ENCODE results near the gene ISLR. TPM values are rescaled to one million over a fixed set of nuclear protein-coding genes. Genes with fewer than 3 reads are reported as not detected.

Gene ISLR
- total and polyA plus RNA-seq, 7 donors = 0.69 to 186 (median 71.4) TPM

GRCh38 chr15:74214324-74215021, 41.0 kb downstream of the ISLR start:
- WGBS, 2 donors = 82 to 86% methylated on average over 6 of the region's 6 CpGs
- Histone ChIP-seq H3K27me3 (peaks cover 0 to 9% (median 0%) of the 10 kb centered on the region in 3 donors), H3K9me3 (no peaks in the 10 kb centered on the region), H3K4me1 (peaks cover 0 to 8% (median 0%) of the 10 kb centered on the region in 4 donors), H3K27ac (no peak overlapping the region), H3K36me3 (no peaks in the 10 kb centered on the region), H3K4me3 (no peak overlapping the region)
- no peak for DNase-seq
- intact Hi-C loops (cut with DNase I) = no loop called here
- TF ChIP-seq EP300 (IDR thresholded peaks at IDR 0.05) (no peak), POLR2A (IDR thresholded peaks at IDR 0.05) (no peak), POLR2AphosphoS5 (IDR thresholded peaks at IDR 0.05) (no peak)
- TF ChIP-seq, protein P1, sequence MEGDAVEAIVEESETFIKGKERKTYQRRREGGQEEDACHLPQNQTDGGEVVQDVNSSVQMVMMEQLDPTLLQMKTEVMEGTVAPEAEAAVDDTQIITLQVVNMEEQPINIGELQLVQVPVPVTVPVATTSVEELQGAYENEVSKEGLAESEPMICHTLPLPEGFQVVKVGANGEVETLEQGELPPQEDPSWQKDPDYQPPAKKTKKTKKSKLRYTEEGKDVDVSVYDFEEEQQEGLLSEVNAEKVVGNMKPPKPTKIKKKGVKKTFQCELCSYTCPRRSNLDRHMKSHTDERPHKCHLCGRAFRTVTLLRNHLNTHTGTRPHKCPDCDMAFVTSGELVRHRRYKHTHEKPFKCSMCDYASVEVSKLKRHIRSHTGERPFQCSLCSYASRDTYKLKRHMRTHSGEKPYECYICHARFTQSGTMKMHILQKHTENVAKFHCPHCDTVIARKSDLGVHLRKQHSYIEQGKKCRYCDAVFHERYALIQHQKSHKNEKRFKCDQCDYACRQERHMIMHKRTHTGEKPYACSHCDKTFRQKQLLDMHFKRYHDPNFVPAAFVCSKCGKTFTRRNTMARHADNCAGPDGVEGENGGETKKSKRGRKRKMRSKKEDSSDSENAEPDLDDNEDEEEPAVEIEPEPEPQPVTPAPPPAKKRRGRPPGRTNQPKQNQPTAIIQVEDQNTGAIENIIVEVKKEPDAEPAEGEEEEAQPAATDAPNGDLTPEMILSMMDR (IDR thresholded peaks at IDR 0.05) = no peak

GRCh38 chr15:74215958-74216357, 42.4 kb downstream of the ISLR start:
- no peak for DNase-seq
- Histone ChIP-seq H3K4me3 (no peak overlapping the region), H3K9me3 (no peaks in the 10 kb centered on the region), H3K27ac (no peak overlapping the region), H3K36me3 (no peaks in the 10 kb centered on the region), H3K27me3 (peaks cover 0 to 9% (median 0%) of the 10 kb centered on the region in 3 donors), H3K4me1 (no peaks in the 10 kb centered on the region)
- 93% methylated on average over 8 of the region's 8 CpGs for WGBS, 2 donors
- TF ChIP-seq, protein P1 (IDR thresholded peaks at IDR 0.05) = no peak
- TF ChIP-seq EP300 (IDR thresholded peaks at IDR 0.05) (no peak), POLR2A (IDR thresholded peaks at IDR 0.05) (no peak), POLR2AphosphoS5 (IDR thresholded peaks at IDR 0.05) (no peak)
- intact Hi-C loops (cut with DNase I) = no loop called here

GRCh38 chr15:74216949-74217348, 43.4 kb downstream of the ISLR start:
- intact Hi-C loops (cut with DNase I) = no loop called here
- Histone ChIP-seq H3K27ac (no peak overlapping the region), H3K36me3 (no peaks in the 10 kb centered on the region), H3K4me3 (no peak overlapping the region), H3K9me3 (no peaks in the 10 kb centered on the region), H3K27me3 (peaks cover 0 to 9% (median 0%) of the 10 kb centered on the region in 3 donors), H3K4me1 (no peaks in the 10 kb centered on the region)
- no peak for DNase-seq
- TF ChIP-seq POLR2A (IDR thresholded peaks at IDR 0.05) (no peak), EP300 (IDR thresholded peaks at IDR 0.05) (no peak), POLR2AphosphoS5 (IDR thresholded peaks at IDR 0.05) (no peak)
- TF ChIP-seq, protein P1 (IDR thresholded peaks at IDR 0.05) = no peak
- 58 to 85% methylated on average over 3 of the region's 3 CpGs for WGBS, 2 donors

DNA sequence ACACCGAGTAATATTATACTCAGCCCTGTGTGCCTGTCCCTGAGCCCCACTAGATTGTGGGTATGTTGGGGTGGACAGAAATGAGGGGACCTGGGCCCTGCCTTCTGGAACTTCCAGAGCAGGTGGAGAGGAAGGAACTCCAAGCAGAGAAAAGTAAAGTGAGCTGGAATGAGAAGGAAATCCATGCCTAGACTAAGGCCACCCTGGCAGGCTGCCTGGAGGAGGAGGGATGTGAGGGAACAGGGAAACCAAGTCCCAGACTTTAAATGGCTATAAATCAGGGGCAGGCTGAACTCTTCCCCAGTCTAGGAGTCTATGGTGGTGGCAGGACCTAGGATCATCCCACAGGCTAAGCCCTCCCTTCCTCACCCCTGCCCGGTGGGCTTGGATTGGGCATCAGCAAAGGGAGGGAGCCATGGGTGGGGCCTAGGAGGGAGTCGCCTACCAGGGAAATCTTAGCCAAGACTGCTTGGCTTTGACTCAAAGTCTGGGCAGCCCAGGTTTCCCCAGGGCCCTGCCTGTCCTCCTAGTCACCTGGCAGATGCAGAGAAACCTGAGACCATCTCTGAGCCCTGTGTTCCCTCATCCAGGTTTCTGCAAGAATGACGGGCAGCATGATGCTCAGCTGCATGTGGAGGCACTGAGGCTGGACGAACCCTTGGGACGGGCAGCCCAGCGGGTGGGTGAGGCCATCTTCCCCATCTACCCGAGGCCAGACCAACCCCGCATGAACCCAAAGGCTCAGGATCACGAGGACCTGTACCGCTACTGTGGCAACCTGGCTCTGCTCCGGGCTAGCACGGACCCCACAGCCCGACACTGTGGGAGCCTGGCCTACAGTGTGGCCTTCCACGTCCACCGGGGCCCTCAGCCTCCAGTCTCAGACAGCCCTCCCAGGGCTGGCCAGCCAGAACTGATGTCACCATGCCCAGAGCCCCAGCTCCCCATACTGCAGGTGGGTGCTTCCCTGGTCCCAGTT, 44.7 kb downstream of the ISLR start:
- peaks cover 0 to 16% (median 0%) of the 10 kb centered on the region in 3 donors for H3K27me3 ChIP-seq
- H3K36me3 ChIP-seq = no peaks in the 10 kb centered on the region
- no peaks in the 10 kb centered on the region for H3K4me1 ChIP-seq
- no peak overlapping the region for H3K4me3 ChIP-seq
- 85 to 91% methylated on average over 16 of the region's 16 CpGs for WGBS, 2 donors
- no peak for TF ChIP-seq POLR2AphosphoS5 (IDR thresholded peaks at IDR 0.05)
- no peak for TF ChIP-seq EP300 (IDR thresholded peaks at IDR 0.05)
- no peak for TF ChIP-seq POLR2A (IDR thresholded peaks at IDR 0.05)
- TF ChIP-seq, protein P1 (IDR thresholded peaks at IDR 0.05) = no peak
- intact Hi-C loops (cut with DNase I) = no loop called here
- no peak for DNase-seq
- H3K9me3 ChIP-seq = no peaks in the 10 kb centered on the region
- H3K27ac ChIP-seq = no peak overlapping the region

Data from sigmoid colon (tissue), 7 donors.